Heart right ventricle (tissue), 16 donors: Measurements from ENCODE around the gene HSPBP1. TPM values are rescaled to one million over a fixed set of nuclear protein-coding genes. Genes with fewer than 3 reads are reported as not detected.
"Not testable (repeated sequence)": the region's sequence is repeated elsewhere in the genome, so short reads cannot be mapped to it uniquely, and the experiment has no call there.

ENCODE experiments used
- ATAC-seq, 8 donors: fragments of 200-7000 bp; cut with Tn5 transposase; one replicate each; pipeline ENCODE4 v1.9.1; 2020; ENCODE audit warnings: mild to moderate bottlenecking in 8 of 8, moderate library complexity in 8 of 8, moderate number of reproducible peaks in 1 of 8
- DNase-seq, 2 donors: peaks; one replicate each; pipeline ENCODE4 v3.0.0-alpha.2; 2020
- H3K27ac ChIP-seq, 10 donors: fragments of 200-600 bp; sonication (generic) in 2 of 10; one replicate each; pipeline versions ENCODE4 v1.5.0 to v1.8.0; 2020 to 2022; ENCODE audit warnings: mild to moderate bottlenecking in 3 of 10
- H3K27me3 ChIP-seq, 7 donors: fragments of 200-600 bp; one replicate each; pipeline ENCODE4 v1.8.0; 2021 to 2022; ENCODE audit warnings: mild to moderate bottlenecking in 2 of 7
- H3K36me3 ChIP-seq, 9 donors: fragments of 200-600 bp; sonication (generic) in 1 of 9; one replicate each; pipeline versions ENCODE4 v1.5.0 to v1.8.0; 2020 to 2022; ENCODE audit warnings: mild to moderate bottlenecking in 2 of 9
- H3K4me1 ChIP-seq, 9 donors: fragments of 200-600 bp; sonication (generic) in 1 of 9; one replicate each; pipeline versions ENCODE4 v1.5.0 to v1.8.0; 2020 to 2022; ENCODE audit warnings: mild to moderate bottlenecking in 4 of 9
- H3K4me3 ChIP-seq, 10 donors: fragments of 200-600 bp; sonication (generic) in 2 of 10; one replicate each; pipeline versions ENCODE4 v1.5.0 to v1.8.0; 2020 to 2022; ENCODE audit warnings: mild to moderate bottlenecking in 7 of 10, moderate library complexity in 2 of 10
- H3K9me3 ChIP-seq, 11 donors: fragments of 200-600 bp in 10 of 11; sonication (generic) in 2 of 11; one replicate each; pipeline versions ENCODE4 v1.5.0 to v1.8.0; 2013 to 2022; ENCODE audit warnings: mild to moderate bottlenecking in 2 of 11, control low read depth in 1 of 11, moderate library complexity in 1 of 11
- CTCF ChIP-seq, 9 donors: fragments of 200-600 bp; sonication (generic) in 2 of 9; IDR thresholded peaks; one replicate each; pipeline versions ENCODE4 v1.5.0 to v1.8.0; 2021 to 2022; ENCODE audit warnings: antibody characterized with exemption in 9 of 9, mild to moderate bottlenecking in 5 of 9, moderate library complexity in 1 of 9
- WGBS, 2 donors: extraction: QIAGEN DNeasy Blood & Tissue Kit; methylation state at CpG; one replicate each; pipeline ENCODE4 v1.1.7; 2013; ENCODE audit warnings: inconsistent platforms in 1 of 2; 5-methylcytosine and 5-hydroxymethylcytosine counted together
- intact Hi-C, 10 donors: fragments of 100-400 bp; cut with DNase I; formaldehyde crosslinking; loops; one replicate each; pipeline versions ENCODE4 v1.11.1 to v1.14.2; 2022
- polyA plus RNA-seq, 2 donors: library from polyadenylated mRNA; stranded (reverse); fragments of 200-250 nt; gene quantifications; one replicate each; pipeline ENCODE4 v1.2.3, GENCODE V29; 2013
- total RNA-seq, 10 donors: library from RNA; stranded (reverse); fragmentation: NEBNext Ultra II Directional in 3 of 10; extraction: Animal tissue kit (Norgen Biotek cat#: 25700) in 3 of 10; gene quantifications; one replicate each; pipeline versions ENCODE4 v1.2.1 to v1.2.4, GENCODE V29; 2021 to 2023
- donor health status: Arrhythmogenic right ventricular cardiomyopathy.
- donor health status: ischemic (EF 13 %, LVEDD 7.1; RV severe dilation, severe dysfunction).
- donor health status: healthy with polysubstance abuse.
- donor health status: DM: no; HTN: yes; CAD: no.
- donor health status: DM: no; HTN: no; CAD: no.
- donor health status: ischemic (EF 25% LVEDD 6.9; RV normal size, moderate dysfunction).
- donor health status: ischemic (EF 25% LVEDD 5.7; RV mildly dilated, moderate dysfunction).
- donor health status: healthy.
- donor health status: DM: yes; HTN: yes; CAD: no.
- donor health status: Ischemic cardiomyopathy.
- donor health status: ischemic (EF 35%, LVEDD 5.7; RV mildly dilated, moderate dysfunction).
- donor health status: nonischemic (EF 11% LVEDD 7.7; RV severe dilation, severe dysfunction).
- donor health status: DM: yes; HTN: yes; CAD: no.
- donor health status: PGD.
- donor health status: ischemic (EF 29% LVEDD 5.4; RV normal size, mild dysfunction).
- donor health status: nonischemic (EF 23%, LVEDD 6.1; RV moderate dilation, normal function).

Gene HSPBP1
- total and polyA plus RNA-seq, 12 donors, result 26.7 to 83.7 (median 32.6) TPM

DNA sequence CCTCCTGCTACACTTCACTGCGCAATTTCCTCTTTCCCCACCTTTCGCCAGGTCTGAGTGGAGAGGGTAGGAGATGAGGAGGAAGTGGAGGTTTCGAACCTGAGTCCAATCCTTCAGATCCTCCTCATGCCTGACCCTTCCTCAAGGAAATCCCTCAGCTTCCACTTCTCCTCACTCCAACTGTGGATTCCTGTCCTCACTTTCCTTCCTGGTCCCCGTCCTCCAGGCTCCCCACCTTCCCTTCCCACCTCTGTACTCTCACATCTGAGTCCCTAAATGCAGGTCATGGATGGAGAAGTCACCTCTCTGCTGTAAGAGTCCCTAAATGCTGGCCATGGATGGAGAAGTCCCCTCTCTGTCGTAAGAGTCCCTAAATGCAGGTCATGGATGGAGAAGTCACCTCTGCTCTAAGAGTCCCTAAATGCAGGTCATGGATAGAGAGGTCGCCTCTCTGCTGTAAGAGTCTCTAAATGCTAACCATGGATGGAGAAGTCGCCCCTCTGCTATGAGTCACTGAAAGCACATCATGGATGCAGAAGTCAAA lies 54.4 kb downstream of the HSPBP1 start:
- no peak for DNase-seq
- ATAC-seq, result no peak
- Histone ChIP-seq H3K27me3 (no peaks in the 10 kb centered on the region), H3K36me3 (peaks cover 0 to 50% (median 10%) of the 10 kb centered on the region in 9 donors), H3K4me1 (peaks cover 0 to 23% (median 13%) of the 10 kb centered on the region in 9 donors), H3K9me3 (peaks cover 0 to 4% (median 0%) of the 10 kb centered on the region in 11 donors), H3K27ac (no peak overlapping the region), H3K4me3 (no peak overlapping the region)
- 87 to 90% methylated on average over 7 of the region's 7 CpGs for WGBS, 2 donors
- no peak for TF ChIP-seq CTCF (IDR thresholded peaks at IDR 0.05)
- intact Hi-C loops, result no loop called here

DNA sequence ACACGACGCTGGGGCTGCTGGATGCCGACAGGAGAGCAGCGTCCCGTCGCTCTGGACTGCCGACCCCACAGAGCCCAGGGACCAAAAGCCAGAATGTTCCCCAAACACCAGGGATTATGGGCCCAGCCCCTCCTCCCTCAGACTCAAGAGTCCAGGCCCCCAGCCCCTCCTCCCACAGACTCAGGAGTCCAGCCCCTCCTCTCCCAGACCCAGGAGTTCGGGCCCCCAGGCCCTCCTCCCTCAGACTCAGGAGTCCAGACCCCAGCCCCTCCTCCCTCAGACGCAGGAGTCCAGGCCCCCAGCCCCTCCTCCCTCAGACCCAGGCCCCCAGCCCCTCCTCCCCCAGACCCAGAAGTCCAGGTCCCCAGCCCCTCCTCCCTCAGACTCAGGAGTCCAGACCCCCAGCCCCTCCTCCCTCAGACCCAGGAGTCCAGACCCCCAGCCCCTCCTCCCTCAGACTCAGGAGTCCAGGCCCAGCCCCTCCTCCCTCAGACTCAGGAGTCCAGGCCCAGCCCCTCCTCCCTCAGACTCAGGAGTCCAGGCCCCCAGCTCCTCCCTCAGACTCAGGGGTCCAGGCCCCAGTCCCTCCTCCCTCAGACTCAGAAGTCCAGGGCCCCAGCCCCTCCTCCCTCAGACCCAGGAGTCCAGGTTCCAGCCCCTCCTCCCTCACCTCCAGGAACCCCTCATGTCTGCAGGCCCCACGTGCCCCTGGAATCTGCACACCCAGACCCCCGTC lies 55.1 kb downstream of the HSPBP1 start:
- H3K4me3 ChIP-seq, DNase-seq, intact Hi-C loops, H3K27ac ChIP-seq, H3K27me3 ChIP-seq, H3K9me3 ChIP-seq, ATAC-seq: not testable (repeated sequence)
- H3K36me3 ChIP-seq, result peaks cover 0 to 44% (median 7%) of the 10 kb centered on the region in 9 donors
- H3K4me1 ChIP-seq, result peaks cover 0 to 23% (median 13%) of the 10 kb centered on the region in 9 donors
- WGBS, 2 donors, result 69 to 74% methylated on average over 11 of the region's 11 CpGs

- H3K27ac ChIP-seq, result no peak overlapping the region
- peaks cover 0 to 22% (median 13%) of the 10 kb centered on the region in 9 donors for H3K4me1 ChIP-seq
- no peak for TF ChIP-seq CTCF (IDR thresholded peaks at IDR 0.05)
- 82 to 84% methylated on average over 26 of the region's 26 CpGs for WGBS, 2 donors
- DNase-seq (no peak), ATAC-seq (no peak)
- H3K27me3 ChIP-seq, result no peaks in the 10 kb centered on the region
- peaks cover 0 to 37% (median 7%) of the 10 kb centered on the region in 9 donors for H3K36me3 ChIP-seq
- H3K4me3 ChIP-seq, result no peak overlapping the region
- intact Hi-C loops, result no loop called here
- H3K9me3 ChIP-seq, result peaks cover 0 to 8% (median 0%) of the 10 kb centered on the region in 11 donors
Observed at GRCh38 chr19:55224038-55224665, 55.8 kb downstream of the HSPBP1 start.

- no peaks in the 10 kb centered on the region for H3K27me3 ChIP-seq
- peaks cover 0 to 16% (median 6%) of the 10 kb centered on the region in 9 donors for H3K4me1 ChIP-seq
- intact Hi-C loops, result no loop called here
- H3K36me3 ChIP-seq, result peaks cover 0 to 31% (median 7%) of the 10 kb centered on the region in 9 donors
- no peak overlapping the region for H3K27ac ChIP-seq
- 80 to 86% methylated on average over 17 of the region's 17 CpGs for WGBS, 2 donors
- no peak for TF ChIP-seq CTCF (IDR thresholded peaks at IDR 0.05)
- DNase-seq (no peak), ATAC-seq (no peak)
- peaks cover 0 to 8% (median 0%) of the 10 kb centered on the region in 11 donors for H3K9me3 ChIP-seq
- H3K4me3 ChIP-seq, result no peak overlapping the region
Observed at GRCh38 chr19:55223291-55224037, 56.4 kb downstream of the HSPBP1 start.
